Heart right ventricle (tissue), 16 donors: ENCODE data around the gene OTOGL. TPM values are rescaled to one million over a fixed set of nuclear protein-coding genes. Genes with fewer than 3 reads are reported as not detected.
"Not testable (repeated sequence)": the region's sequence is repeated elsewhere in the genome, so short reads cannot be mapped to it uniquely, and the experiment has no call there.

Experiments used
- ATAC-seq, 8 donors: fragments of 200-7000 bp; cut with Tn5 transposase; one replicate each; pipeline ENCODE4 v1.9.1; 2020; ENCODE audit warnings: mild to moderate bottlenecking in 8 of 8, moderate library complexity in 8 of 8, moderate number of reproducible peaks in 1 of 8
- DNase-seq, 2 donors: peaks; one replicate each; pipeline ENCODE4 v3.0.0-alpha.2; 2020
- H3K27ac ChIP-seq, 10 donors: fragments of 200-600 bp; sonication (generic) in 2 of 10; one replicate each; pipeline versions ENCODE4 v1.5.0 to v1.8.0; 2020 to 2022; ENCODE audit warnings: mild to moderate bottlenecking in 3 of 10
- H3K27me3 ChIP-seq, 7 donors: fragments of 200-600 bp; one replicate each; pipeline ENCODE4 v1.8.0; 2021 to 2022; ENCODE audit warnings: mild to moderate bottlenecking in 2 of 7
- H3K36me3 ChIP-seq, 9 donors: fragments of 200-600 bp; sonication (generic) in 1 of 9; one replicate each; pipeline versions ENCODE4 v1.5.0 to v1.8.0; 2020 to 2022; ENCODE audit warnings: mild to moderate bottlenecking in 2 of 9
- H3K4me1 ChIP-seq, 9 donors: fragments of 200-600 bp; sonication (generic) in 1 of 9; one replicate each; pipeline versions ENCODE4 v1.5.0 to v1.8.0; 2020 to 2022; ENCODE audit warnings: mild to moderate bottlenecking in 4 of 9
- H3K4me3 ChIP-seq, 10 donors: fragments of 200-600 bp; sonication (generic) in 2 of 10; one replicate each; pipeline versions ENCODE4 v1.5.0 to v1.8.0; 2020 to 2022; ENCODE audit warnings: mild to moderate bottlenecking in 7 of 10, moderate library complexity in 2 of 10
- H3K9me3 ChIP-seq, 11 donors: fragments of 200-600 bp in 10 of 11; sonication (generic) in 2 of 11; one replicate each; pipeline versions ENCODE4 v1.5.0 to v1.8.0; 2013 to 2022; ENCODE audit warnings: mild to moderate bottlenecking in 2 of 11, control low read depth in 1 of 11, moderate library complexity in 1 of 11
- WGBS, 2 donors: extraction: QIAGEN DNeasy Blood & Tissue Kit; methylation state at CpG; one replicate each; pipeline ENCODE4 v1.1.7; 2013; ENCODE audit warnings: inconsistent platforms in 1 of 2; 5-methylcytosine and 5-hydroxymethylcytosine counted together
- intact Hi-C, 10 donors: fragments of 100-400 bp; cut with DNase I; formaldehyde crosslinking; loops; one replicate each; pipeline versions ENCODE4 v1.11.1 to v1.14.2; 2022
- polyA plus RNA-seq, 2 donors: library from polyadenylated mRNA; stranded (reverse); fragments of 200-250 nt; gene quantifications; one replicate each; pipeline ENCODE4 v1.2.3, GENCODE V29; 2013
- total RNA-seq, 10 donors: library from RNA; stranded (reverse); fragmentation: NEBNext Ultra II Directional in 3 of 10; extraction: Animal tissue kit (Norgen Biotek cat#: 25700) in 3 of 10; gene quantifications; one replicate each; pipeline versions ENCODE4 v1.2.1 to v1.2.4, GENCODE V29; 2021 to 2023
- TF ChIP-seq, protein P1 (sequence below), 9 donors: fragments of 200-600 bp; sonication (generic) in 2 of 9; IDR thresholded peaks; one replicate each; pipeline versions ENCODE4 v1.5.0 to v1.8.0; 2021 to 2022; ENCODE audit warnings: antibody characterized with exemption in 9 of 9, mild to moderate bottlenecking in 5 of 9, moderate library complexity in 1 of 9
- donor health status: Arrhythmogenic right ventricular cardiomyopathy.
- donor health status: ischemic (EF 13 %, LVEDD 7.1; RV severe dilation, severe dysfunction).
- donor health status: healthy with polysubstance abuse.
- donor health status: DM: no; HTN: yes; CAD: no.
- donor health status: DM: no; HTN: no; CAD: no.
- donor health status: ischemic (EF 25% LVEDD 6.9; RV normal size, moderate dysfunction).
- donor health status: ischemic (EF 25% LVEDD 5.7; RV mildly dilated, moderate dysfunction).
- donor health status: healthy.
- donor health status: DM: yes; HTN: yes; CAD: no.
- donor health status: Ischemic cardiomyopathy.
- donor health status: ischemic (EF 35%, LVEDD 5.7; RV mildly dilated, moderate dysfunction).
- donor health status: nonischemic (EF 11% LVEDD 7.7; RV severe dilation, severe dysfunction).
- donor health status: DM: yes; HTN: yes; CAD: no.
- donor health status: PGD.
- donor health status: ischemic (EF 29% LVEDD 5.4; RV normal size, mild dysfunction).
- donor health status: nonischemic (EF 23%, LVEDD 6.1; RV moderate dilation, normal function).

The OTOGL gene
- total and polyA plus RNA-seq, 12 donors = 0.04 to 1.4 (median 0.24) TPM

DNA sequence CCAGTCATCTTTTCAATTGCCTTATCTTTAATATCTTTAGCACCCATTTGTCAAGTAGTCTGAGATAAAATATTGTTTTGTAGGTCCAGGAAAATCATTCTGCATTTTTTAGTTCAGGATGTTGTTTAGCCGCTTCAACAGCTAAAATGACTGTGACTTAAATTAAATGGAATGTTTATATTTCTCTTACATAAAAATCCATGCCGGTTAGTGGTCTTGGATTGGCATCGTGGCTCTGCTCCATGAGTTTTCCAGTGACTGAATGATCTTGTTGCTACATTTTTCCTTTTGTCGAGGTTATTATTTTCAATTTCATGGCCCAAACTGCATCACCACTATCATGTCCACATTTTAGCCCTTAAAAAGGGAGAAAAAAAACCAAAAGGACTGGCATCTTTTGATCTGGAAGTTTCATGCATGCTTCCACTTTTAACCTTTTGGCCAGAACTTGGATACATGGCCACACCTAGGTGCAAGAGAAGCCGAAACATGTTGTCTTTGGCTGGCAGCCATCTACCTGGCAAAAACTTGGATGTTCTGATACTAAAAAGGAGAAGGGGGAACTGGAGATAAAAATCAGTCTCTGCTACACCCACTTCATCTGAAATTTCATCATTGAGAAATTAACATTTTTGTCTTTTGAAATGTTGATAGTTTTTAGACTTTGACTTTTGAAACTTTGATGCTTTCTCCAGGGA, 142.4 kb downstream of the OTOGL start:
- H3K27ac ChIP-seq = no peak overlapping the region
- no peak overlapping the region for H3K4me3 ChIP-seq
- peaks cover 0 to 8% (median 0%) of the 10 kb centered on the region in 9 donors for H3K4me1 ChIP-seq
- ATAC-seq (no peak), DNase-seq (no peak)
- WGBS, 2 donors = 81 to 86% methylated on average over 5 of the region's 5 CpGs
- TF ChIP-seq, protein P1, sequence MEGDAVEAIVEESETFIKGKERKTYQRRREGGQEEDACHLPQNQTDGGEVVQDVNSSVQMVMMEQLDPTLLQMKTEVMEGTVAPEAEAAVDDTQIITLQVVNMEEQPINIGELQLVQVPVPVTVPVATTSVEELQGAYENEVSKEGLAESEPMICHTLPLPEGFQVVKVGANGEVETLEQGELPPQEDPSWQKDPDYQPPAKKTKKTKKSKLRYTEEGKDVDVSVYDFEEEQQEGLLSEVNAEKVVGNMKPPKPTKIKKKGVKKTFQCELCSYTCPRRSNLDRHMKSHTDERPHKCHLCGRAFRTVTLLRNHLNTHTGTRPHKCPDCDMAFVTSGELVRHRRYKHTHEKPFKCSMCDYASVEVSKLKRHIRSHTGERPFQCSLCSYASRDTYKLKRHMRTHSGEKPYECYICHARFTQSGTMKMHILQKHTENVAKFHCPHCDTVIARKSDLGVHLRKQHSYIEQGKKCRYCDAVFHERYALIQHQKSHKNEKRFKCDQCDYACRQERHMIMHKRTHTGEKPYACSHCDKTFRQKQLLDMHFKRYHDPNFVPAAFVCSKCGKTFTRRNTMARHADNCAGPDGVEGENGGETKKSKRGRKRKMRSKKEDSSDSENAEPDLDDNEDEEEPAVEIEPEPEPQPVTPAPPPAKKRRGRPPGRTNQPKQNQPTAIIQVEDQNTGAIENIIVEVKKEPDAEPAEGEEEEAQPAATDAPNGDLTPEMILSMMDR (IDR thresholded peaks at IDR 0.05) = no peak
- peaks cover 0 to 6% (median 0%) of the 10 kb centered on the region in 11 donors for H3K9me3 ChIP-seq
- H3K36me3 ChIP-seq = no peaks in the 10 kb centered on the region
- intact Hi-C loops = no loop called here
- H3K27me3 ChIP-seq = no peaks in the 10 kb centered on the region

DNA sequence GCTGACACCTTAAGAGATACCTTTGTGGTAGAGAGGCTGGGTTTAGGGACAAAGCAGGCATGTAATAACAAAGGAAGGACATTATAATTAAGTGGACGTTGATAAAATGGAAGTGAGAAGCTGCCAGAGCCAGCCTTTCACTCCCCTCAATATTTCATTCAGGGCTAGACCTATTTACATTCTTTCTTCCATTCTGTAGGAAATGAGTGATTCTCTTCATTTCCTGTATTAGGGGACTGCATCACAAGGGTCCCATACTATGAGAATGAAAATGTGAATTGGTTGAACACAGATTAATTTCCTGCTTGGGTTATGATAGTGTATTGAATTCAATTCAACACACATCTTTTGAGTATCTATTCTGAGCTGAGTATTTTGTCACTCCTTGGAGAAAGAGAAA, 143.0 kb downstream of the OTOGL start:
- 6 to 18% methylated on average over 1 of the region's 1 CpG for WGBS, 2 donors
- no peaks in the 10 kb centered on the region for H3K27me3 ChIP-seq
- intact Hi-C loops = no loop called here
- no peak overlapping the region for H3K27ac ChIP-seq
- no peak overlapping the region for H3K4me3 ChIP-seq
- ATAC-seq (no peak), DNase-seq (no peak)
- peaks cover 0 to 6% (median 0%) of the 10 kb centered on the region in 11 donors for H3K9me3 ChIP-seq
- TF ChIP-seq, protein P1 (IDR thresholded peaks at IDR 0.05) = no peak
- no peaks in the 10 kb centered on the region for H3K36me3 ChIP-seq
- peaks cover 0 to 8% (median 0%) of the 10 kb centered on the region in 9 donors for H3K4me1 ChIP-seq

DNA sequence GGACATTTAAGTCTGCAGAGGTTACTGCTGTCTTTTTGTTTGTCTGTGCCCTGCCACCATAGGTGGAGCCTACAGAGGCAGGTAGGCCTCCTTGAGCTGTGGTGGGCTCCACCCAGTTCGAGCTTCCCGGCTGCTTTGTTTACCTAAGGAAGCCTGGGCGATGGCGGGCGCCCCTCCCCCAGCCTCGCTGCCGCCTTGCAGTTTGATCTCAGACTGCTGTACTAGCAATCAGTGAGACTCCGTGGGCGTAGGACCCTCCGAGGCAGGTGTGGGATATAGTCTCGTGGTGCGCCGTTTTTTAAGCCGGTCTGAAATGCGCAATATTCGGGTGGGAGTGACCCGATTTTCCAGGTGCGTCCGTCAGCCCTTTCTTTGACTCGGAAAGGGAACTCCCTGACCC, 150.2 kb downstream of the OTOGL start:
- DNase-seq, H3K27ac ChIP-seq, H3K4me1 ChIP-seq, H3K9me3 ChIP-seq, H3K4me3 ChIP-seq, intact Hi-C loops, H3K36me3 ChIP-seq, H3K27me3 ChIP-seq, ATAC-seq: not testable (repeated sequence)
- WGBS, 2 donors = 53 to 78% methylated on average over 20 of the region's 20 CpGs

DNA sequence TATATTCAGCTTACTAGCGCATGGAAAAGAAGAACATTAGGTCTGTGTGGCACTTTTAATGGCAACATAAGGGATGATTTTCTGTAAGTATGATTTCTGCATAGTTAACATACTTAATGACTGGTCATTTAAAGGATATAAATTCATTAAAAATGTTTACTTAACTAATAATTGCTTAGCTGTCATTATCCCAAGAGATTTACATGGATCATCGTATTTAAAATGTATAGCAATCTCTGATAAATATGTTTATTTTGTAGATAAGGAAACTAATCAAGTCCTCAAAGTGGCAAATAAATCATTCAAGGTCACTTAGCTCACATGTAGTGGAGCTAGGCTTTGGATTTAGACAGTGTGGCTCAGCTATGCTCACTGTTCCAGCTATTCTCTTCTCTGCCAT, 158.6 kb downstream of the OTOGL start:
- no peak for ATAC-seq
- Histone ChIP-seq H3K9me3 (no peaks in the 10 kb centered on the region), H3K4me3 (no peak overlapping the region), H3K27me3 (no peaks in the 10 kb centered on the region), H3K27ac (no peak overlapping the region), H3K36me3 (no peaks in the 10 kb centered on the region), H3K4me1 (no peaks in the 10 kb centered on the region)
- intact Hi-C loops = loop anchor here in 1 of 10 donors (5.0 kb wide), 1 partner anchor 56 kb away; no protein-coding TSS in a partner anchor
- WGBS, 2 donors = 85 to 89% methylated on average over 2 of the region's 2 CpGs
- TF ChIP-seq, protein P1 (IDR thresholded peaks at IDR 0.05) = no peak
- no peak for DNase-seq

DNA sequence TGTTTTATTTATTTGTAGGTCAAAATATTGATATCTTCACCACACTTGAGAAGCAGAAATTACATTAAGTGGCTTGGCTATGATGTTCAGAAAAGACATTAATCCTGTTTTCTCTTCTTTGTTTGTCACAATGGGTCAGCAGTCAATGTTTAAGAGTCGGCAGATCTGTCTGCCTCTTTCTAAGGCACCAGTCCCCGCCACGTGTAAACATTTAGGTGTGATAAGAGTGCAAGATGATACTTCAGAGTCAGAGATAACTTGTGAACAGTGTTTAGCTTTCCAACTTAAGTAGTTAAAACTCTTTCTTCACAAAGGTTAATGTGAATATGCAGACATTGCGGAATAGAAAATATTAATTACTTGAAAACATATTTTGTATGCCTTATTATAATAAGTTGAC, 160.9 kb downstream of the OTOGL start:
- TF ChIP-seq, protein P1 (IDR thresholded peaks at IDR 0.05) = no peak
- WGBS, 2 donors = 63 to 66% methylated on average over 4 of the region's 4 CpGs
- DNase-seq = no peak
- Histone ChIP-seq H3K4me1 (no peaks in the 10 kb centered on the region), H3K27ac (no peak overlapping the region), H3K4me3 (no peak overlapping the region), H3K27me3 (peaks cover 0 to 3% (median 0%) of the 10 kb centered on the region in 7 donors), H3K9me3 (no peaks in the 10 kb centered on the region), H3K36me3 (no peaks in the 10 kb centered on the region)
- ATAC-seq = no peak
- intact Hi-C loops = loop anchor here in 2 of 10 donors (10.0 kb wide), 2 partner anchors 45 to 705 kb away; no protein-coding TSS in a partner anchor
